Liver (tissue), 9 donors: ENCODE data around the gene AHRR. TPM values are rescaled to one million over a fixed set of nuclear protein-coding genes. Genes with fewer than 3 reads are reported as not detected.

Experiments used
- DNase-seq: peaks from one replicate; pipeline ENCODE4 v3.0.0-alpha.2; 2017; ENCODE audit warnings: low spot score
- H3K27ac ChIP-seq, 2 donors: one replicate each; pipeline ENCODE4 v1.7.0; 2013; ENCODE audit warnings: inconsistent platforms in 2 of 2, low read length in 2 of 2, control low read depth in 1 of 2, low read depth in 1 of 2, mild to moderate bottlenecking in 1 of 2
- H3K27me3 ChIP-seq, 4 donors: one replicate each; pipeline versions ENCODE4 v1.6.1 to v1.7.0; 2013; ENCODE audit warnings: low read length in 3 of 4, inconsistent platforms in 1 of 4, mild to moderate bottlenecking in 1 of 4, moderate library complexity in 1 of 4; ENCODE audit not compliant: control insufficient read depth in 4 of 4, insufficient read depth in 4 of 4
- H3K36me3 ChIP-seq, 4 donors: one replicate each; pipeline versions ENCODE4 v1.6.1 to v1.7.0; 2013; ENCODE audit warnings: low read length in 3 of 4, mild to moderate bottlenecking in 3 of 4, low read depth in 1 of 4, moderate library complexity in 1 of 4; ENCODE audit not compliant: control insufficient read depth in 4 of 4, insufficient read depth in 3 of 4
- H3K4me1 ChIP-seq, 4 donors: one replicate each; pipeline versions ENCODE4 v1.6.1 to v1.7.0; 2013; ENCODE audit warnings: low read length in 3 of 4, mild to moderate bottlenecking in 3 of 4, moderate library complexity in 1 of 4; ENCODE audit not compliant: control insufficient read depth in 4 of 4, insufficient read depth in 4 of 4
- H3K4me3 ChIP-seq, 3 donors: one replicate each; pipeline versions ENCODE4 v1.6.1 to v1.7.0; 2013; ENCODE audit warnings: low read length in 3 of 3, control low read depth in 1 of 3, low read depth in 1 of 3, mild to moderate bottlenecking in 1 of 3
- H3K9ac ChIP-seq, 2 donors: one replicate each; pipeline ENCODE4 v1.7.0; 2013; ENCODE audit warnings: low read length in 2 of 2, mild to moderate bottlenecking in 2 of 2, moderate library complexity in 2 of 2, control low read depth in 1 of 2, low read depth in 1 of 2
- H3K9me3 ChIP-seq, 4 donors: one replicate each; pipeline versions ENCODE4 v1.6.1 to v1.7.0; 2013; ENCODE audit warnings: low read length in 3 of 4; ENCODE audit not compliant: control insufficient read depth in 4 of 4
- CTCF ChIP-seq: fragments of 150-350 bp; IDR thresholded peaks from 2 replicates; pipeline ENCODE4 v1.5.1; 2017; ENCODE audit warnings: improper control_type of control experiment, low read depth, low read length; ENCODE audit not compliant: missing input control
- EGR1 ChIP-seq, 2 donors: IDR thresholded peaks; 2 replicates each; pipeline ENCODE4 v1.6.1; 2016 to 2018; ENCODE audit warnings: antibody characterized with exemption in 2 of 2, low read depth in 2 of 2
- FOXA1 ChIP-seq: IDR thresholded peaks from 2 replicates; pipeline ENCODE4 v1.6.1; 2016; ENCODE audit warnings: antibody characterized with exemption
- FOXA2 ChIP-seq: IDR thresholded peaks from 2 replicates; pipeline ENCODE4 v1.6.1; 2016; ENCODE audit warnings: antibody characterized with exemption
- GABPA ChIP-seq, 2 donors: IDR thresholded peaks in 1 of 2; conservative IDR thresholded peaks in 1 of 2; 2 replicates each; pipeline ENCODE4 v1.6.1; 2016; ENCODE audit warnings: antibody characterized with exemption in 2 of 2, mild to moderate bottlenecking in 1 of 2, moderate library complexity in 1 of 2
- HNF4A ChIP-seq, 2 donors: conservative IDR thresholded peaks; 2 replicates each; pipeline ENCODE4 v1.6.1; 2016; ENCODE audit warnings: antibody characterized with exemption in 2 of 2, mild to moderate bottlenecking in 2 of 2
- HNF4G ChIP-seq: IDR thresholded peaks from 2 replicates; pipeline ENCODE4 v1.6.1; 2016; ENCODE audit warnings: antibody characterized with exemption
- JUND ChIP-seq, 2 donors: IDR thresholded peaks; 2 replicates each; pipeline ENCODE4 v1.6.1; 2016; ENCODE audit warnings: antibody characterized with exemption in 2 of 2
- MAX ChIP-seq: IDR thresholded peaks from 2 replicates; pipeline ENCODE4 v1.6.1; 2016; ENCODE audit warnings: antibody characterized with exemption
- NR2F2 ChIP-seq: IDR thresholded peaks from 2 replicates; pipeline ENCODE4 v1.6.1; 2016; ENCODE audit warnings: antibody characterized with exemption
- RAD21 ChIP-seq, 2 donors: IDR thresholded peaks; 2 replicates each; pipeline ENCODE4 v1.6.1; 2016; ENCODE audit warnings: antibody characterized with exemption in 2 of 2, mild to moderate bottlenecking in 2 of 2
- RXRA ChIP-seq, 2 donors: IDR thresholded peaks; 2 replicates each; pipeline ENCODE4 v1.6.1; 2017 to 2018; ENCODE audit warnings: antibody characterized with exemption in 2 of 2, mild to moderate bottlenecking in 1 of 2
- SP1 ChIP-seq: IDR thresholded peaks from 2 replicates; pipeline ENCODE4 v1.6.1; 2018; ENCODE audit warnings: antibody characterized with exemption, mild to moderate bottlenecking
- TAF1 ChIP-seq: conservative IDR thresholded peaks from 2 replicates; pipeline ENCODE4 v1.6.1; 2016; ENCODE audit warnings: antibody characterized with exemption, mild to moderate bottlenecking
- YY1 ChIP-seq: IDR thresholded peaks from 2 replicates; pipeline ENCODE4 v1.6.1; 2016; ENCODE audit warnings: antibody characterized with exemption, mild to moderate bottlenecking
- WGBS: extraction: QIAGEN DNeasy Blood & Tissue Kit; methylation state at CpG from one replicate; pipeline ENCODE4 v1.1.7; 2013; 5-methylcytosine and 5-hydroxymethylcytosine counted together
- polyA plus RNA-seq, 2 donors: library from polyadenylated mRNA; stranded (reverse) in 1 of 2; unstranded in 1 of 2; fragments of 200-250 nt in 1 of 2; fragments of >200 nt in 1 of 2; fragmentation: Nextera tagmentation in 1 of 2; extraction: Ambion mirVana in 1 of 2; gene quantifications; one replicate each; pipeline versions ENCODE4 v1.2.1 to v1.2.3, GENCODE V29; 2013 to 2015
- total RNA-seq, 2 donors: library from RNA; depleted of rRNA; stranded (reverse); fragments of >200 nt; gene quantifications; one replicate each; pipeline ENCODE4 v1.2.3, GENCODE V29; 2014
- TF ChIP-seq, protein P1 (sequence below): IDR thresholded peaks from 2 replicates; pipeline ENCODE4 v1.6.1; 2016; ENCODE audit warnings: antibody characterized with exemption, mild to moderate bottlenecking
- TF ChIP-seq, protein P2 (sequence below): IDR thresholded peaks from 2 replicates; pipeline ENCODE4 v1.6.1; 2016; ENCODE audit warnings: antibody characterized with exemption
- donor health status: healthy.
- donor health status: healthy.
- donor health status: healthy.
- donor health status: healthy.
- donor health status: healthy.

The AHRR gene
- total and polyA plus RNA-seq, 4 donors, result 0.15 to 0.47 (median 0.24) TPM

GRCh38 chr5:346229-346935, 24.9 kb downstream of the AHRR start:
- TF ChIP-seq RAD21 (IDR thresholded peaks at IDR 0.05) (no peak), YY1 (no peak), CTCF (no peak), GABPA (IDR thresholded peaks at IDR 0.05 in 1 of 2, conservative IDR thresholded peaks at IDR 0.05 in 1 of 2) (no peak), EGR1 (IDR thresholded peaks at IDR 0.05; ENCODE audit: low read depth in 2 of 2) (no peak), FOXA1 (no peak), TAF1 (no peak), HNF4G (no peak), JUND (IDR thresholded peaks at IDR 0.05) (no peak), HNF4A (conservative IDR thresholded peaks at IDR 0.05) (no peak), NR2F2 (no peak), RXRA (IDR thresholded peaks at IDR 0.05) (no peak), MAX (no peak), SP1 (no peak), FOXA2 (no peak)
- TF ChIP-seq, protein P1, sequence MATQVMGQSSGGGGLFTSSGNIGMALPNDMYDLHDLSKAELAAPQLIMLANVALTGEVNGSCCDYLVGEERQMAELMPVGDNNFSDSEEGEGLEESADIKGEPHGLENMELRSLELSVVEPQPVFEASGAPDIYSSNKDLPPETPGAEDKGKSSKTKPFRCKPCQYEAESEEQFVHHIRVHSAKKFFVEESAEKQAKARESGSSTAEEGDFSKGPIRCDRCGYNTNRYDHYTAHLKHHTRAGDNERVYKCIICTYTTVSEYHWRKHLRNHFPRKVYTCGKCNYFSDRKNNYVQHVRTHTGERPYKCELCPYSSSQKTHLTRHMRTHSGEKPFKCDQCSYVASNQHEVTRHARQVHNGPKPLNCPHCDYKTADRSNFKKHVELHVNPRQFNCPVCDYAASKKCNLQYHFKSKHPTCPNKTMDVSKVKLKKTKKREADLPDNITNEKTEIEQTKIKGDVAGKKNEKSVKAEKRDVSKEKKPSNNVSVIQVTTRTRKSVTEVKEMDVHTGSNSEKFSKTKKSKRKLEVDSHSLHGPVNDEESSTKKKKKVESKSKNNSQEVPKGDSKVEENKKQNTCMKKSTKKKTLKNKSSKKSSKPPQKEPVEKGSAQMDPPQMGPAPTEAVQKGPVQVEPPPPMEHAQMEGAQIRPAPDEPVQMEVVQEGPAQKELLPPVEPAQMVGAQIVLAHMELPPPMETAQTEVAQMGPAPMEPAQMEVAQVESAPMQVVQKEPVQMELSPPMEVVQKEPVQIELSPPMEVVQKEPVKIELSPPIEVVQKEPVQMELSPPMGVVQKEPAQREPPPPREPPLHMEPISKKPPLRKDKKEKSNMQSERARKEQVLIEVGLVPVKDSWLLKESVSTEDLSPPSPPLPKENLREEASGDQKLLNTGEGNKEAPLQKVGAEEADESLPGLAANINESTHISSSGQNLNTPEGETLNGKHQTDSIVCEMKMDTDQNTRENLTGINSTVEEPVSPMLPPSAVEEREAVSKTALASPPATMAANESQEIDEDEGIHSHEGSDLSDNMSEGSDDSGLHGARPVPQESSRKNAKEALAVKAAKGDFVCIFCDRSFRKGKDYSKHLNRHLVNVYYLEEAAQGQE, result no peak
- TF ChIP-seq, protein P2, sequence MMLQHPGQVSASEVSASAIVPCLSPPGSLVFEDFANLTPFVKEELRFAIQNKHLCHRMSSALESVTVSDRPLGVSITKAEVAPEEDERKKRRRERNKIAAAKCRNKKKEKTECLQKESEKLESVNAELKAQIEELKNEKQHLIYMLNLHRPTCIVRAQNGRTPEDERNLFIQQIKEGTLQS, result no peak
- DNase-seq, result no peak

GRCh38 chr5:347712-348284, 26.3 kb downstream of the AHRR start:
- 84% methylated on average over 10 of the region's 10 CpGs for WGBS
- H3K27me3 ChIP-seq, result no peaks in the 10 kb centered on the region
- H3K9me3 ChIP-seq, result no peaks in the 10 kb centered on the region
- H3K4me3 ChIP-seq, result no peak overlapping the region
- no peak for DNase-seq
- TF ChIP-seq, protein P1, result no peak
- no peaks in the 10 kb centered on the region for H3K36me3 ChIP-seq
- H3K9ac ChIP-seq, result no peak overlapping the region
- peaks cover 0 to 7% (median 0%) of the 10 kb centered on the region in 4 donors for H3K4me1 ChIP-seq
- no peak overlapping the region for H3K27ac ChIP-seq

More at GRCh38 chr5:346229-346935, 24.9 kb downstream of the AHRR start:
- Histone ChIP-seq H3K9ac (no peak overlapping the region), H3K4me1 (peaks cover 0 to 7% (median 0%) of the 10 kb centered on the region in 4 donors), H3K27ac (no peak overlapping the region), H3K9me3 (no peaks in the 10 kb centered on the region), H3K4me3 (no peak overlapping the region), H3K27me3 (no peaks in the 10 kb centered on the region), H3K36me3 (no peaks in the 10 kb centered on the region)
- WGBS, result 64% methylated on average over 24 of the region's 24 CpGs
